ENCODE results near the gene SLIT3.

DNA sequence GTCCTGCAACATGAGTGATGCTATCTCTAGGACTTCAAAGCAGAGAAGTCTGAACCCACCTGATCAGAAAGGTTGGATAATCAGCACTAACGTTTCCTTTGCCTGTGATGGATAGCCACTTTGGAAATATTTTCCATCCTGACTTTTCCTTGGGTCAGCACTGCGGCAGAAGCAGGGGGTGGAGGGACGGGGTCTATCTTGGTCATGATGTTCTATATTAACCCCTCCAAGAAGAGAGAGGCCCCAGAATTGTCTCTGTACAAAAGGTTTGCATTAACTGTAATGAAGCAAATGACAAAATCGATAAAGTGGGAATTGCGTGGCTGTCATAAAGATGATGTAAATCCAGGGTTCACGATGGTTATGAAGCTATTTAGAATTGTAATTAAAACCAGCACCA lies 441.9 kb downstream of the SLIT3 start:
- TF ChIP-seq TARDBP (IDR thresholded peaks at IDR 0.05) (no peak), CTBP1 (IDR thresholded peaks at IDR 0.05; ENCODE audit: borderline replicate concordance) (no peak), FOXM1 (IDR thresholded peaks at IDR 0.05; ENCODE audit: borderline replicate concordance) (no peak), BHLHE40 (IDR thresholded peaks at IDR 0.05; ENCODE audit: borderline replicate concordance) (no peak), ARNT (IDR thresholded peaks at IDR 0.05) (no peak), SP1 (IDR thresholded peaks at IDR 0.05) (no peak), SUZ12 (IDR thresholded peaks at IDR 0.05) (no peak), HDGF (IDR thresholded peaks at IDR 0.05; ENCODE audit: borderline replicate concordance) (no peak), NFRKB (IDR thresholded peaks at IDR 0.05) (no peak), L3MBTL2 (conservative IDR thresholded peaks at IDR 0.05) (no peak), FOXA1 (IDR thresholded peaks at IDR 0.05) (no peak), FOXK2 (IDR thresholded peaks at IDR 0.05) (no peak)
